Thymus (tissue), 2 donors: ENCODE measurements around the gene UBA52. TPM values are rescaled to one million over a fixed set of nuclear protein-coding genes. Genes with fewer than 3 reads are reported as not detected.

Source experiments
- polyA plus RNA-seq: library from polyadenylated mRNA; stranded (reverse); fragments of 200-250 nt; gene quantifications from one replicate; pipeline ENCODE4 v1.2.3, GENCODE V29; 2013
- total RNA-seq: library from RNA; stranded (reverse); fragments of 120-200 nt; gene quantifications from one replicate; pipeline ENCODE4 v1.2.4, GENCODE V29; 2013
- donor health status: healthy.

The UBA52 gene
- total and polyA plus RNA-seq, 2 donors = 1,270 to 1,679 TPM

Other genes starting within 250 kb of the UBA52 start
- 190 TPM for gene LSM4, start 248.8 kb upstream of the UBA52 start, total RNA-seq
- 147 TPM for gene LSM4, start 248.8 kb upstream of the UBA52 start, polyA plus RNA-seq
- gene PGPEP1, start 231.3 kb upstream of the UBA52 start, total RNA-seq = 13.3 TPM
- gene PGPEP1, start 231.3 kb upstream of the UBA52 start, polyA plus RNA-seq = 14.8 TPM
- 0.42 TPM for gene GDF15, start 185.7 kb upstream of the UBA52 start, total RNA-seq
- 2.2 TPM for gene GDF15, start 185.7 kb upstream of the UBA52 start, polyA plus RNA-seq
- gene LRRC25, start 174.2 kb upstream of the UBA52 start, total RNA-seq = 2.5 TPM
- gene LRRC25, start 174.2 kb upstream of the UBA52 start, polyA plus RNA-seq = 6.2 TPM
- gene SSBP4, start 152.5 kb upstream of the UBA52 start, total RNA-seq = 47.3 TPM
- 50.3 TPM for gene SSBP4, start 152.5 kb upstream of the UBA52 start, polyA plus RNA-seq
- gene ISYNA1, start 133.7 kb upstream of the UBA52 start, total RNA-seq = 14.2 TPM
- gene ISYNA1, start 133.7 kb upstream of the UBA52 start, polyA plus RNA-seq = 66.1 TPM
- gene ELL, start 49.8 kb upstream of the UBA52 start, total RNA-seq = 6.8 TPM
- gene ELL, start 49.8 kb upstream of the UBA52 start, polyA plus RNA-seq = 14.3 TPM
- gene FKBP8, start 28.3 kb upstream of the UBA52 start, total RNA-seq = 153 TPM
- 232 TPM for gene FKBP8, start 28.3 kb upstream of the UBA52 start, polyA plus RNA-seq
- 42.6 TPM for gene KXD1, start 14.0 kb upstream of the UBA52 start, total RNA-seq
- gene KXD1, start 14.0 kb upstream of the UBA52 start, polyA plus RNA-seq = 81.9 TPM
- 72.2 TPM for gene REX1BD, start 16.9 kb downstream of the UBA52 start, total RNA-seq
- 104 TPM for gene REX1BD, start 16.9 kb downstream of the UBA52 start, polyA plus RNA-seq
- gene CRLF1, start 34.9 kb downstream of the UBA52 start, total RNA-seq = 0.33 TPM
- 17.9 TPM for gene CRLF1, start 34.9 kb downstream of the UBA52 start, polyA plus RNA-seq
- not detected for gene TMEM59L, start 41.0 kb downstream of the UBA52 start, total RNA-seq
- 0.96 TPM for gene TMEM59L, start 41.0 kb downstream of the UBA52 start, polyA plus RNA-seq
- gene KLHL26, start 65.2 kb downstream of the UBA52 start, total RNA-seq = 0.99 TPM
- gene KLHL26, start 65.2 kb downstream of the UBA52 start, polyA plus RNA-seq = 4.0 TPM
- 1.2 TPM for gene CRTC1, start 111.8 kb downstream of the UBA52 start, total RNA-seq
- gene CRTC1, start 111.8 kb downstream of the UBA52 start, polyA plus RNA-seq = 9.7 TPM
- gene COMP, start 219.4 kb downstream of the UBA52 start, total RNA-seq = 0.09 TPM
- 1.5 TPM for gene COMP, start 219.4 kb downstream of the UBA52 start, polyA plus RNA-seq